HCT116 (cell line): ENCODE results near the gene DPYD. TPM values are rescaled to one million over a fixed set of nuclear protein-coding genes. Genes with fewer than 3 reads are reported as not detected.

Experiments used
- ATAC-seq: fragments of 200-7000 bp; cut with Tn5 transposase; 2 replicates; pipeline ENCODE4 v1.9.1; 2020; ENCODE audit warnings: mild to moderate bottlenecking, moderate library complexity
- BruUV-seq: library from RNA; stranded (reverse); fragments of 400-500 nt; replicated peaks from 2 replicates; lab custom pipeline; 2021; lab: Mats Ljungman, UMichigan
- CTCF ChIA-PET: fragments of 300-600 bp; sonication (Branson Sonifier 250); formaldehyde crosslinking; loops from one replicate; lab custom pipeline; 2021; ENCODE audit warnings: antibody characterized with exemption; lab: Charles Lee
- POLR2A ChIA-PET: fragments of 300-600, 350-600 bp; sonication (Branson Sonifier 250); formaldehyde crosslinking; loops from one replicate; lab custom pipeline; 2021; ENCODE audit warnings: antibody characterized with exemption; lab: Charles Lee
- RAD21 ChIA-PET, 2 experiments: fragments of 300-600 bp; sonication (Branson Sonifier 250); formaldehyde crosslinking; loops; one replicate each; lab custom pipeline; 2023; ENCODE audit warnings: low total read pairs in 2 of 2; ENCODE audit not compliant: uncharacterized antibody in 2 of 2, unreplicated experiment in 2 of 2, low non-redundant PET in 1 of 2; lab: Charles Lee
- DNase-seq: peaks from one replicate; pipeline ENCODE4 v3.0.0-alpha.2; 2010; ENCODE audit warnings: low read depth, low spot score
- H2AFZ ChIP-seq: fragments of 200-600 bp; shearing (Covaris generic), sonication (generic); 2 replicates; pipeline ENCODE4 v1.6.1; 2017; ENCODE audit warnings: low read depth, mixed run types, mixed read lengths, antibody characterized with exemption, low read length; ENCODE audit not compliant: poor library complexity, severe bottlenecking
- H3K27ac ChIP-seq: 2 replicates; pipeline ENCODE4 v1.5.1; 2012; ENCODE audit warnings: low read depth, low read length
- H3K27me3 ChIP-seq: fragments of 200-600 bp; sonication (generic); 2 replicates; pipeline ENCODE4 v1.6.1; 2016; ENCODE audit warnings: mixed run types, low read length, mixed read lengths; ENCODE audit not compliant: insufficient read depth
- H3K36me3 ChIP-seq, 2 experiments: fragments of 200-500 bp in 1 of 2; fragments of 200-600 bp in 1 of 2; sonication (Bioruptor generic) in 1 of 2; sonication (generic) in 1 of 2; 2 replicates each; pipeline versions ENCODE4 v1.5.1 to v1.6.1; 2014 to 2016; ENCODE audit warnings: low read length in 2 of 2, inconsistent platforms in 1 of 2, mixed read lengths in 1 of 2, mixed run types in 1 of 2; ENCODE audit not compliant: insufficient read depth in 2 of 2, control insufficient read depth in 1 of 2
- H3K4me1 ChIP-seq, 2 experiments: fragments of 200-600 bp in 1 of 2; sonication (generic) in 1 of 2; 2 replicates each; pipeline versions ENCODE4 v1.5.1 to v1.6.1; 2012 to 2017; ENCODE audit warnings: low read length in 2 of 2, inconsistent platforms in 1 of 2, mild to moderate bottlenecking in 1 of 2, mixed read lengths in 1 of 2, mixed run types in 1 of 2, moderate library complexity in 1 of 2; ENCODE audit not compliant: insufficient read depth in 2 of 2, control insufficient read depth in 1 of 2
- H3K4me2 ChIP-seq: fragments of 200-600 bp; sonication (generic); 2 replicates; pipeline ENCODE4 v1.6.1; 2017; ENCODE audit warnings: mixed run types, low read length, mixed read lengths
- H3K4me3 ChIP-seq, 2 experiments: fragments of 200-600 bp in 1 of 2; sonication (generic) in 1 of 2; replicated peaks in 1 of 2; 2 replicates each; pipeline ENCODE4 v1.5.1; 2011 to 2016; ENCODE audit warnings: low read length in 2 of 2, control low read depth in 1 of 2, low read depth in 1 of 2, mild to moderate bottlenecking in 1 of 2, mixed read lengths in 1 of 2, mixed run types in 1 of 2
- H3K79me2 ChIP-seq: fragments of 200-600 bp; sonication (generic); 2 replicates; pipeline ENCODE4 v1.6.1; 2017; ENCODE audit warnings: mild to moderate bottlenecking, mixed run types, low read length, moderate library complexity, mixed read lengths; ENCODE audit not compliant: insufficient read depth
- H3K9ac ChIP-seq: fragments of 200-600 bp; sonication (generic); 2 replicates; pipeline ENCODE4 v1.6.1; 2016; ENCODE audit warnings: low read length, mixed read lengths
- H3K9me2 ChIP-seq: fragments of 200-600 bp; sonication (generic), shearing (Covaris generic); 2 replicates; pipeline ENCODE4 v1.6.1; 2017; ENCODE audit warnings: mixed run types, mild to moderate bottlenecking, moderate library complexity; ENCODE audit not compliant: insufficient read depth
- H3K9me3 ChIP-seq, 2 experiments: fragments of 200-500 bp in 1 of 2; fragments of 200-600 bp in 1 of 2; sonication (Bioruptor generic) in 1 of 2; sonication (generic) in 1 of 2; 2 replicates each; pipeline ENCODE4 v1.6.1; 2014 to 2017; ENCODE audit warnings: low read length in 2 of 2, mixed read lengths in 2 of 2, inconsistent platforms in 1 of 2, low read depth in 1 of 2, mild to moderate bottlenecking in 1 of 2, mixed run types in 1 of 2, moderate library complexity in 1 of 2; ENCODE audit not compliant: control insufficient read depth in 1 of 2, insufficient read depth in 1 of 2
- H4K20me1 ChIP-seq: fragments of 200-600 bp; sonication (generic), shearing (Covaris generic); 2 replicates; pipeline ENCODE4 v1.6.1; 2017; ENCODE audit warnings: mixed run types, mild to moderate bottlenecking, moderate library complexity; ENCODE audit not compliant: insufficient read depth
- CBX3 ChIP-seq: IDR thresholded peaks from 2 replicates; pipeline ENCODE4 v1.6.1; 2012; ENCODE audit warnings: low read depth
- CEBPB ChIP-seq: IDR thresholded peaks from 2 replicates; pipeline ENCODE4 v1.6.1; 2012; ENCODE audit warnings: low read depth
- ELF1 ChIP-seq: IDR thresholded peaks from 2 replicates; pipeline ENCODE4 v1.6.1; 2012; ENCODE audit warnings: low read depth, borderline replicate concordance
- EZH2phosphoT487 ChIP-seq: fragments of 200-600 bp; IDR thresholded peaks from 2 replicates; pipeline ENCODE4 v1.6.1; 2018; ENCODE audit warnings: antibody characterized with exemption, borderline replicate concordance
- FOSL1 ChIP-seq: IDR thresholded peaks from 2 replicates; pipeline ENCODE4 v1.6.1; 2012; ENCODE audit warnings: low read depth
- JUND ChIP-seq: IDR thresholded peaks from 2 replicates; pipeline ENCODE4 v1.6.1; 2012
- POLR2A ChIP-seq: IDR thresholded peaks from 2 replicates; pipeline ENCODE4 v1.7.0; 2011; ENCODE audit warnings: borderline replicate concordance; ENCODE audit not compliant: insufficient read depth, insufficient read length; ENCODE audit errors: extremely low read depth
- POLR2AphosphoS5 ChIP-seq: IDR thresholded peaks from 2 replicates; pipeline ENCODE4 v1.6.1; 2011; ENCODE audit warnings: mild to moderate bottlenecking, low read depth, low read length, moderate library complexity
- SIN3A ChIP-seq: IDR thresholded peaks from 2 replicates; pipeline ENCODE4 v1.6.1; 2012; ENCODE audit warnings: low read depth
- SP1 ChIP-seq: IDR thresholded peaks from 2 replicates; pipeline ENCODE4 v1.6.1; 2012; ENCODE audit warnings: low read depth
- SRF ChIP-seq: IDR thresholded peaks from 2 replicates; pipeline ENCODE4 v1.6.1; 2012; ENCODE audit warnings: low read depth
- TCF7L2 ChIP-seq: IDR thresholded peaks from 2 replicates; pipeline ENCODE4 v1.7.0; 2011; ENCODE audit warnings: borderline replicate concordance, inconsistent platforms; ENCODE audit not compliant: insufficient read depth, insufficient read length; ENCODE audit errors: extremely low read depth
- YY1 ChIP-seq: IDR thresholded peaks from 2 replicates; pipeline ENCODE4 v1.6.1; 2011; ENCODE audit warnings: low read length, low read depth, moderate library complexity, mild to moderate bottlenecking; ENCODE audit not compliant: insufficient replicate concordance; ENCODE audit errors: extremely low read depth
- ZNF274 ChIP-seq: fragments of 200-500 bp; sonication (Bioruptor generic); IDR thresholded peaks from 2 replicates; pipeline ENCODE4 v1.6.1; 2014; ENCODE audit warnings: mild to moderate bottlenecking, low read depth, low read length, inconsistent platforms
- intact Hi-C: fragments of 100-400 bp; cut with micrococcal nuclease; formaldehyde crosslinking; loops from 2 replicates; pipeline ENCODE4 v1.10.0; 2022
- total RNA-seq: library from RNA; stranded (reverse); gene quantifications from one replicate; pipeline ENCODE4 v1.2.1, GENCODE V29; 2021; ENCODE audit not compliant: unreplicated experiment
- TF ChIP-seq, protein P1 (sequence below): IDR thresholded peaks from 2 replicates; pipeline ENCODE4 v1.6.1; 2012
- TF ChIP-seq, protein P2 (sequence below): IDR thresholded peaks from 2 replicates; pipeline ENCODE4 v1.6.1; 2012; ENCODE audit warnings: low read depth
- TF ChIP-seq, protein P3 (sequence below), 3 experiments: fragments of 200-600 bp in 1 of 3; sonication (generic) in 1 of 3; IDR thresholded peaks in 2 of 3; conservative IDR thresholded peaks in 1 of 3; 2 replicates each; pipeline ENCODE4 v1.5.1; 2012 to 2017; ENCODE audit warnings: low read depth in 2 of 3, low read length in 2 of 3, antibody characterized with exemption in 1 of 3, borderline replicate concordance in 1 of 3, control low read depth in 1 of 3, mild to moderate bottlenecking in 1 of 3, mixed read lengths in 1 of 3, mixed run types in 1 of 3, moderate library complexity in 1 of 3; ENCODE audit not compliant: insufficient read depth in 1 of 3
- TF ChIP-seq, protein P4 (sequence below): IDR thresholded peaks from 2 replicates; pipeline ENCODE4 v1.6.1; 2012

DPYD gene
- total RNA-seq, 1 experiment from 2014 or later: 1.7 TPM

DNA sequence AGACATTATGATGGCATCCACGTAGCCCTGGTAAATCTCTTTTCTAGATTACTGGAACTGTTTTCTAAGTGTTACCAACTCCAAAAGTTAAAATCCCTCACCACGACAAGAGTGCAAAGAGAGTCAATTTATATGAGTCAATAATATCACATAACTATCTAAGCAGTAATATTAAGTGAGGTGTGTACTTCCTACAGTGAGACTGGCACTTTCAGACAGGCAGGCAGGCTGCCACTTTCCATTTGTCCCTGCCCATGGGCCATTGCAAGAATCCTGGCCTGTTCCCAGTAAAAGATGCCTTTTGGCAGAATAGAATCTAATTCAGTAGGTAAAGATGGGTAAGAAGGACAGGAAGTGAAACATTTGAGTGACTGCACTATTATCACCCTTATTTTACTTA is 843.6 kb downstream of the DPYD start:
- H2AFZ ChIP-seq: no peak overlapping the region
- no TSS peak for BruUV-seq
- no peaks in the 10 kb centered on the region for H3K9me3 ChIP-seq
- no peaks in the 10 kb centered on the region for H3K79me2 ChIP-seq
- no peaks in the 10 kb centered on the region for H3K27me3 ChIP-seq
- ChIA-PET RAD21 (no interaction called here), POLR2A (no interaction called here), CTCF (no interaction called here)
- H3K4me1 ChIP-seq: no peaks in the 10 kb centered on the region
- TF ChIP-seq, protein P1, sequence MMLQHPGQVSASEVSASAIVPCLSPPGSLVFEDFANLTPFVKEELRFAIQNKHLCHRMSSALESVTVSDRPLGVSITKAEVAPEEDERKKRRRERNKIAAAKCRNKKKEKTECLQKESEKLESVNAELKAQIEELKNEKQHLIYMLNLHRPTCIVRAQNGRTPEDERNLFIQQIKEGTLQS: no peak
- TF ChIP-seq EZH2phosphoT487 (no peak), SIN3A (no peak), POLR2AphosphoS5 (no peak), FOSL1 (no peak), CBX3 (no peak), ELF1 (no peak), JUND (no peak), SRF (no peak), ZNF274 (no peak), CEBPB (no peak), SP1 (no peak), YY1 (no peak), TCF7L2 (no peak), POLR2A (no peak)
- TF ChIP-seq, protein P2, sequence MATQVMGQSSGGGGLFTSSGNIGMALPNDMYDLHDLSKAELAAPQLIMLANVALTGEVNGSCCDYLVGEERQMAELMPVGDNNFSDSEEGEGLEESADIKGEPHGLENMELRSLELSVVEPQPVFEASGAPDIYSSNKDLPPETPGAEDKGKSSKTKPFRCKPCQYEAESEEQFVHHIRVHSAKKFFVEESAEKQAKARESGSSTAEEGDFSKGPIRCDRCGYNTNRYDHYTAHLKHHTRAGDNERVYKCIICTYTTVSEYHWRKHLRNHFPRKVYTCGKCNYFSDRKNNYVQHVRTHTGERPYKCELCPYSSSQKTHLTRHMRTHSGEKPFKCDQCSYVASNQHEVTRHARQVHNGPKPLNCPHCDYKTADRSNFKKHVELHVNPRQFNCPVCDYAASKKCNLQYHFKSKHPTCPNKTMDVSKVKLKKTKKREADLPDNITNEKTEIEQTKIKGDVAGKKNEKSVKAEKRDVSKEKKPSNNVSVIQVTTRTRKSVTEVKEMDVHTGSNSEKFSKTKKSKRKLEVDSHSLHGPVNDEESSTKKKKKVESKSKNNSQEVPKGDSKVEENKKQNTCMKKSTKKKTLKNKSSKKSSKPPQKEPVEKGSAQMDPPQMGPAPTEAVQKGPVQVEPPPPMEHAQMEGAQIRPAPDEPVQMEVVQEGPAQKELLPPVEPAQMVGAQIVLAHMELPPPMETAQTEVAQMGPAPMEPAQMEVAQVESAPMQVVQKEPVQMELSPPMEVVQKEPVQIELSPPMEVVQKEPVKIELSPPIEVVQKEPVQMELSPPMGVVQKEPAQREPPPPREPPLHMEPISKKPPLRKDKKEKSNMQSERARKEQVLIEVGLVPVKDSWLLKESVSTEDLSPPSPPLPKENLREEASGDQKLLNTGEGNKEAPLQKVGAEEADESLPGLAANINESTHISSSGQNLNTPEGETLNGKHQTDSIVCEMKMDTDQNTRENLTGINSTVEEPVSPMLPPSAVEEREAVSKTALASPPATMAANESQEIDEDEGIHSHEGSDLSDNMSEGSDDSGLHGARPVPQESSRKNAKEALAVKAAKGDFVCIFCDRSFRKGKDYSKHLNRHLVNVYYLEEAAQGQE: no peak
- TF ChIP-seq, protein P3, sequence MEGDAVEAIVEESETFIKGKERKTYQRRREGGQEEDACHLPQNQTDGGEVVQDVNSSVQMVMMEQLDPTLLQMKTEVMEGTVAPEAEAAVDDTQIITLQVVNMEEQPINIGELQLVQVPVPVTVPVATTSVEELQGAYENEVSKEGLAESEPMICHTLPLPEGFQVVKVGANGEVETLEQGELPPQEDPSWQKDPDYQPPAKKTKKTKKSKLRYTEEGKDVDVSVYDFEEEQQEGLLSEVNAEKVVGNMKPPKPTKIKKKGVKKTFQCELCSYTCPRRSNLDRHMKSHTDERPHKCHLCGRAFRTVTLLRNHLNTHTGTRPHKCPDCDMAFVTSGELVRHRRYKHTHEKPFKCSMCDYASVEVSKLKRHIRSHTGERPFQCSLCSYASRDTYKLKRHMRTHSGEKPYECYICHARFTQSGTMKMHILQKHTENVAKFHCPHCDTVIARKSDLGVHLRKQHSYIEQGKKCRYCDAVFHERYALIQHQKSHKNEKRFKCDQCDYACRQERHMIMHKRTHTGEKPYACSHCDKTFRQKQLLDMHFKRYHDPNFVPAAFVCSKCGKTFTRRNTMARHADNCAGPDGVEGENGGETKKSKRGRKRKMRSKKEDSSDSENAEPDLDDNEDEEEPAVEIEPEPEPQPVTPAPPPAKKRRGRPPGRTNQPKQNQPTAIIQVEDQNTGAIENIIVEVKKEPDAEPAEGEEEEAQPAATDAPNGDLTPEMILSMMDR (IDR thresholded peaks at IDR 0.05 in 2 of 3, conservative IDR thresholded peaks at IDR 0.05 in 1 of 3; ENCODE audit: borderline replicate concordance in 1 of 3, insufficient read depth in 1 of 3, low read depth in 2 of 3, low read length in 2 of 3): no peak
- TF ChIP-seq, protein P4, sequence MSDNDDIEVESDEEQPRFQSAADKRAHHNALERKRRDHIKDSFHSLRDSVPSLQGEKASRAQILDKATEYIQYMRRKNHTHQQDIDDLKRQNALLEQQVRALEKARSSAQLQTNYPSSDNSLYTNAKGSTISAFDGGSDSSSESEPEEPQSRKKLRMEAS: no peak
- no peak overlapping the region for H3K4me3 ChIP-seq
- no peaks in the 10 kb centered on the region for H4K20me1 ChIP-seq
- intact Hi-C loops: no loop called here
- H3K9me2 ChIP-seq: no peaks in the 10 kb centered on the region
- H3K9ac ChIP-seq: no peak overlapping the region
- H3K4me2 ChIP-seq: no peak overlapping the region
- DNase-seq: no peak
- H3K36me3 ChIP-seq: no peaks in the 10 kb centered on the region
- no peak for ATAC-seq
- H3K27ac ChIP-seq: no peak overlapping the region
